HepG2 (cell line): ENCODE results near the gene OTOP2. TPM values are rescaled to one million over a fixed set of nuclear protein-coding genes. Genes with fewer than 3 reads are reported as not detected.

Source experiments
- ATF7 ChIP-seq, 2 experiments: fragments of 450-650 bp in 1 of 2; sonication (generic) in 1 of 2; formaldehyde crosslinking in 1 of 2; IDR thresholded peaks; 2 replicates each; pipeline versions ENCODE4 v1.4.0 to v1.6.1; 2016 to 2020; ENCODE audit warnings: antibody characterized with exemption in 1 of 2, mild to moderate bottlenecking in 1 of 2, missing genetic modification reagents in 1 of 2
- BRD4 ChIP-seq: sonication (generic); formaldehyde crosslinking; IDR thresholded peaks from 2 replicates; pipeline ENCODE4 v1.4.0; 2020; ENCODE audit warnings: missing genetic modification reagents
- CBFB ChIP-seq: sonication (generic); formaldehyde crosslinking; IDR thresholded peaks from 2 replicates; pipeline ENCODE4 v1.4.0; 2020; ENCODE audit warnings: missing genetic modification reagents
- ELF3 ChIP-seq: IDR thresholded peaks from 2 replicates; pipeline ENCODE4 v1.6.1; 2016; ENCODE audit warnings: missing genetic modification reagents, missing compliant biosample characterization
- ETV5 ChIP-seq: IDR thresholded peaks from 2 replicates; pipeline ENCODE4 v1.6.1; 2018; ENCODE audit warnings: missing biosample characterization, missing genetic modification reagents, inconsistent platforms, borderline replicate concordance
- JUND ChIP-seq: sonication (generic); formaldehyde crosslinking; IDR thresholded peaks from 2 replicates; pipeline ENCODE4 v1.8.0; 2022; ENCODE audit warnings: mild to moderate bottlenecking, missing genetic modification reagents
- KAT8 ChIP-seq: IDR thresholded peaks from 2 replicates; pipeline ENCODE4 v1.6.1; 2016; ENCODE audit warnings: missing genetic modification reagents, missing compliant biosample characterization
- KLF13 ChIP-seq: sonication (generic); formaldehyde crosslinking; IDR thresholded peaks from 2 replicates; pipeline ENCODE4 v1.4.0; 2020; ENCODE audit warnings: mild to moderate bottlenecking, missing genetic modification reagents
- MTA1 ChIP-seq: sonication (generic); formaldehyde crosslinking; IDR thresholded peaks from 2 replicates; pipeline ENCODE4 v1.4.0; 2020; ENCODE audit warnings: missing genetic modification reagents, mild to moderate bottlenecking, borderline replicate concordance
- NR2F6 ChIP-seq, 2 experiments: IDR thresholded peaks; 2 replicates each; pipeline ENCODE4 v1.6.1; 2016; ENCODE audit warnings: antibody characterized with exemption in 1 of 2, mild to moderate bottlenecking in 1 of 2
- SAFB2 ChIP-seq: sonication (generic); formaldehyde crosslinking; IDR thresholded peaks from 2 replicates; pipeline ENCODE4 v1.5.1; 2020; ENCODE audit warnings: missing genetic modification reagents, low read depth, mild to moderate bottlenecking, borderline replicate concordance
- SKI ChIP-seq: fragments of 450-650 bp; IDR thresholded peaks from one replicate; pipeline ENCODE4 v1.6.1; 2018; ENCODE audit warnings: mild to moderate bottlenecking; ENCODE audit not compliant: partially characterized antibody
- SMYD3 ChIP-seq: sonication (generic); formaldehyde crosslinking; IDR thresholded peaks from 2 replicates; pipeline ENCODE4 v1.8.1; 2023; ENCODE audit warnings: mild to moderate bottlenecking, missing genetic modification reagents
- SSRP1 ChIP-seq: IDR thresholded peaks from 2 replicates; pipeline ENCODE4 v1.6.1; 2016; ENCODE audit warnings: control low read depth
- XBP1 ChIP-seq: sonication (generic); formaldehyde crosslinking; IDR thresholded peaks from 2 replicates; pipeline ENCODE4 v1.5.0; 2020; ENCODE audit warnings: missing genetic modification reagents
- ZBTB34 ChIP-seq: sonication (generic); formaldehyde crosslinking; IDR thresholded peaks from 2 replicates; pipeline ENCODE4 v1.8.0; 2022; ENCODE audit warnings: mild to moderate bottlenecking, missing genetic modification reagents
- ZNF773 ChIP-seq: sonication (generic); formaldehyde crosslinking; IDR thresholded peaks from 2 replicates; pipeline ENCODE4 v1.4.0; 2020; ENCODE audit warnings: missing genetic modification reagents, borderline replicate concordance
- ZNF883 ChIP-seq: sonication (generic); formaldehyde crosslinking; IDR thresholded peaks from 2 replicates; pipeline ENCODE4 v1.5.1; 2020; ENCODE audit warnings: mild to moderate bottlenecking, missing genetic modification reagents; ENCODE audit errors: not compliant biosample characterization
- ZZZ3 ChIP-seq: sonication (generic); formaldehyde crosslinking; IDR thresholded peaks from 2 replicates; pipeline ENCODE4 v1.4.0; 2020; ENCODE audit warnings: missing genetic modification reagents, mild to moderate bottlenecking, borderline replicate concordance
- polyA plus RNA-seq, 8 experiments: library from polyadenylated mRNA; depleted of rRNA in 3 of 8; stranded (reverse) in 7 of 8; unstranded in 1 of 8; fragments of >200 nt; fragmentation: Illumina TruSeq in 4 of 8; extraction: Trizol in 4 of 8; gene quantifications; 2 replicates each; pipeline versions ENCODE4 v1.2.1 to v1.2.3, GENCODE V29; 2011 to 2016; ENCODE audit warnings: low read depth in 4 of 8, missing spikeins in 1 of 8, mixed read lengths in 1 of 8; ENCODE audit not compliant: insufficient read depth in 1 of 8
- total RNA-seq, 5 experiments: library from RNA; depleted of rRNA; stranded (reverse); fragments of >200 nt; fragmentation: Illumina TruSeq; extraction: Trizol; gene quantifications; 2 replicates each; pipeline ENCODE4 v1.2.3, GENCODE V29; 2016; ENCODE audit warnings: low read depth in 1 of 5
- TF ChIP-seq, protein P1 (sequence below): sonication (generic); formaldehyde crosslinking; IDR thresholded peaks from 2 replicates; pipeline ENCODE4 v1.8.1; 2023; ENCODE audit warnings: mild to moderate bottlenecking, missing genetic modification reagents
- TF ChIP-seq, protein P2 (sequence below): sonication (generic); formaldehyde crosslinking; IDR thresholded peaks from 2 replicates; pipeline ENCODE4 v1.4.0; 2020; ENCODE audit warnings: missing genetic modification reagents
- TF ChIP-seq, protein P3 (sequence below): sonication (generic); formaldehyde crosslinking; IDR thresholded peaks from 2 replicates; pipeline ENCODE4 v1.4.0; 2020; ENCODE audit warnings: mild to moderate bottlenecking, missing genetic modification reagents
- TF ChIP-seq, protein P4 (sequence below): sonication (generic); formaldehyde crosslinking; IDR thresholded peaks from 2 replicates; pipeline ENCODE4 v1.4.0; 2020; ENCODE audit warnings: mild to moderate bottlenecking, missing genetic modification reagents

Gene OTOP2
- total and polyA plus RNA-seq, 2 of the 13 experiments (the other 11 are each of a cell fraction or from before 2014, with no cell fraction given): not detected

DNA sequence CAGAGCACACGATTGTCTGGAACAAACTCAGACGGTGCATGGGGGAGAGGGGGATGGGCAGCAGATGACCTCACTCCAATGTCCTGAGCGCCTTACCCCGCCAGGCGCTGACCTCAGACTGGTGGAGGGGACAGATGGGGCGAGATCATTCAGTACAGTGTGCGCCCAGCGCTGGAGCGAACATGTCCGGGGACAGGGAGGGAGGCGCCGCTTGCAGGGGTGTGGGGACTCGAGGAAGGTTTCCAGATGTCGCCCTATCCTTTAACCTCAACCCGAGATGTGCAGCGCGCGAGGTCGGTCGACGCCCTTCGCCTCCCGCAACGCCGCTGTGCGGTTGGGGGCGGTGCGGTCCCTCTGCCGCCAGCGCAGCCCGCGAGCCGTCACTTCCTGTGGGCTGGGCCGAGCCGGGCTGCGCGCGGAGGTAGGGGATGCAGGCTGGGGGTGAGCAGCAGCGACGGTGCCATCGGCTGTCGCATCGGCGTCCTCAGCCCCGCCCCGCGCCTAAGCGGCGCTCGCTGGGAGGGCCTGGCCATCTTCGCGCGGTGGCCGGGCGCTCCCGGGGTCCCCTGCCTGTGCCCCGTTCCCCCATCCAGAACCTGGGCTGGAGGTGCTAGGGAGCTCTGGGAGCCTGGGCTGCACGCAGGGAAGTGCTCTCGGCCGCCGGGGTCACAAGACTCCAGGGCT, 58.0 kb downstream of the OTOP2 start (continued):
- TF ChIP-seq KLF13 (CRISPR knock-in tag) (peak; percentile 35; the same call in 1 of the 2 replicates), XBP1 (CRISPR knock-in tag) (no peak), ZNF773 (no peak), SKI (peak; percentile 38), SMYD3 (CRISPR knock-in tag) (no peak; the same call in 1 of the 2 replicates), KAT8 (CRISPR knock-in tag) (peak; percentile 87), JUND (CRISPR knock-in tag) (0 out of 2 replicates have a peak, but pooled peaks have one; percentile 60), ELF3 (peak; percentile 64), ZBTB34 (CRISPR knock-in tag) (peak; percentile 55; the same call in 1 of the 2 replicates), CBFB (CRISPR knock-in tag) (peak; percentile 91), MTA1 (peak; percentile 90), ATF7 (IDR thresholded peaks at IDR 0.05) (peak; percentile 61), ATF7 (CRISPR knock-in tag; IDR thresholded peaks at IDR 0.05) (peak; percentile 90), ETV5 (CRISPR knock-in tag) (peak; percentile 92), ZNF883 (CRISPR knock-in tag) (peak; percentile 96), SSRP1 (no peak), NR2F6 (IDR thresholded peaks at IDR 0.05) (peak; percentile 61; the same call in 1 of the 2 replicates), NR2F6 (CRISPR knock-in tag; IDR thresholded peaks at IDR 0.05) (0 out of 2 replicates have a peak, but pooled peaks have one; percentile 29), ZZZ3 (CRISPR knock-in tag) (peak; percentile 74; the same call in 1 of the 2 replicates), BRD4 (CRISPR knock-in tag) (peak; percentile 73), SAFB2 (CRISPR knock-in tag) (peak; percentile 98)
- TF ChIP-seq, protein P1, sequence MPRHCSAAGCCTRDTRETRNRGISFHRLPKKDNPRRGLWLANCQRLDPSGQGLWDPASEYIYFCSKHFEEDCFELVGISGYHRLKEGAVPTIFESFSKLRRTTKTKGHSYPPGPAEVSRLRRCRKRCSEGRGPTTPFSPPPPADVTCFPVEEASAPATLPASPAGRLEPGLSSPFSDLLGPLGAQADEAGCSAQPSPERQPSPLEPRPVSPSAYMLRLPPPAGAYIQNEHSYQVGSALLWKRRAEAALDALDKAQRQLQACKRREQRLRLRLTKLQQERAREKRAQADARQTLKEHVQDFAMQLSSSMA (CRISPR knock-in tag): 0 out of 2 replicates have a peak, but pooled peaks have one; percentile 73
- TF ChIP-seq, protein P2, sequence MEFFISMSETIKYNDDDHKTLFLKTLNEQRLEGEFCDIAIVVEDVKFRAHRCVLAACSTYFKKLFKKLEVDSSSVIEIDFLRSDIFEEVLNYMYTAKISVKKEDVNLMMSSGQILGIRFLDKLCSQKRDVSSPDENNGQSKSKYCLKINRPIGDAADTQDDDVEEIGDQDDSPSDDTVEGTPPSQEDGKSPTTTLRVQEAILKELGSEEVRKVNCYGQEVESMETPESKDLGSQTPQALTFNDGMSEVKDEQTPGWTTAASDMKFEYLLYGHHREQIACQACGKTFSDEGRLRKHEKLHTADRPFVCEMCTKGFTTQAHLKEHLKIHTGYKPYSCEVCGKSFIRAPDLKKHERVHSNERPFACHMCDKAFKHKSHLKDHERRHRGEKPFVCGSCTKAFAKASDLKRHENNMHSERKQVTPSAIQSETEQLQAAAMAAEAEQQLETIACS: peak; percentile 64
- TF ChIP-seq, protein P3, sequence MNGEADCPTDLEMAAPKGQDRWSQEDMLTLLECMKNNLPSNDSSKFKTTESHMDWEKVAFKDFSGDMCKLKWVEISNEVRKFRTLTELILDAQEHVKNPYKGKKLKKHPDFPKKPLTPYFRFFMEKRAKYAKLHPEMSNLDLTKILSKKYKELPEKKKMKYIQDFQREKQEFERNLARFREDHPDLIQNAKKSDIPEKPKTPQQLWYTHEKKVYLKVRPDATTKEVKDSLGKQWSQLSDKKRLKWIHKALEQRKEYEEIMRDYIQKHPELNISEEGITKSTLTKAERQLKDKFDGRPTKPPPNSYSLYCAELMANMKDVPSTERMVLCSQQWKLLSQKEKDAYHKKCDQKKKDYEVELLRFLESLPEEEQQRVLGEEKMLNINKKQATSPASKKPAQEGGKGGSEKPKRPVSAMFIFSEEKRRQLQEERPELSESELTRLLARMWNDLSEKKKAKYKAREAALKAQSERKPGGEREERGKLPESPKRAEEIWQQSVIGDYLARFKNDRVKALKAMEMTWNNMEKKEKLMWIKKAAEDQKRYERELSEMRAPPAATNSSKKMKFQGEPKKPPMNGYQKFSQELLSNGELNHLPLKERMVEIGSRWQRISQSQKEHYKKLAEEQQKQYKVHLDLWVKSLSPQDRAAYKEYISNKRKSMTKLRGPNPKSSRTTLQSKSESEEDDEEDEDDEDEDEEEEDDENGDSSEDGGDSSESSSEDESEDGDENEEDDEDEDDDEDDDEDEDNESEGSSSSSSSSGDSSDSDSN (CRISPR knock-in tag): peak; percentile 98
- TF ChIP-seq, protein P4, sequence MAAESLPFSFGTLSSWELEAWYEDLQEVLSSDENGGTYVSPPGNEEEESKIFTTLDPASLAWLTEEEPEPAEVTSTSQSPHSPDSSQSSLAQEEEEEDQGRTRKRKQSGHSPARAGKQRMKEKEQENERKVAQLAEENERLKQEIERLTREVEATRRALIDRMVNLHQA (CRISPR knock-in tag): no peak
